Effector memory CD4-positive, alpha-beta T cell (primary cell): ENCODE data around the gene ARID2.

Experiments used
- DNase-seq, 3 donors: peaks; one replicate each; pipeline ENCODE4 v3.0.0-alpha.2; 2020
- H3K27ac ChIP-seq: 2 replicates; pipeline ENCODE4 v1.7.0; 2013; ENCODE audit warnings: mild to moderate bottlenecking, low read length, moderate library complexity; ENCODE audit not compliant: insufficient read depth, poor library complexity, severe bottlenecking
- H3K27me3 ChIP-seq: replicated peaks from 2 replicates; pipeline ENCODE4 v1.7.0; 2013; ENCODE audit warnings: mild to moderate bottlenecking, low read length; ENCODE audit not compliant: insufficient read depth, control insufficient read depth, poor library complexity, severe bottlenecking
- H3K36me3 ChIP-seq: 2 replicates; pipeline ENCODE4 v1.7.0; 2013; ENCODE audit warnings: mild to moderate bottlenecking, low read length, moderate library complexity; ENCODE audit not compliant: control insufficient read depth, insufficient read depth
- H3K4me1 ChIP-seq: 2 replicates; pipeline ENCODE4 v1.7.0; 2013; ENCODE audit warnings: low read length, mild to moderate bottlenecking; ENCODE audit not compliant: control insufficient read depth, insufficient read depth, poor library complexity, severe bottlenecking
- H3K4me3 ChIP-seq: 2 replicates; pipeline ENCODE4 v1.7.0; 2013; ENCODE audit warnings: low read length, low read depth, mild to moderate bottlenecking; ENCODE audit not compliant: insufficient read depth, poor library complexity, severe bottlenecking
- H3K9me3 ChIP-seq: 2 replicates; pipeline ENCODE4 v1.7.0; 2013; ENCODE audit warnings: mild to moderate bottlenecking, low read length, moderate library complexity; ENCODE audit not compliant: control insufficient read depth

ARID2 gene

DNA sequence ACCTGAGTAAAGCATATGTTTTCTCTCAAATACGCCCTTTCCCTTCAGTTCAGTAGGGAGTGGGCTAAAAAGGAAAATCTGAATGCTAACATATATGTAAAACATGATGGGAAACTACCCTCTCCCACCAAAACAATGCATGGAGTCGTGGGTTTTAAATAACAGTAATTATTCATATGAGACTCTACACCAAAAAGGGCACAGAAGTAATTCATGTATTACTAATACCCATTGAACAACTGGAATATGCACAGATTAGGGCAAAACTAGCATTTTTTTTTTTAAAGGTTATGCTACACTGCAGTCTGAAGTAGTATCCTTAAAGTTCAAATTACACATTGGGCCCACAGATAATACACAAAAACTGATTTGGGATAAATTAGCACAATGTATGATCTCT, 8.1 kb upstream of the ARID2 start:
- Histone ChIP-seq H3K9me3 (no peaks in the 10 kb centered on the region), H3K27ac (no peak overlapping the region), H3K4me1 (peaks cover 9% of the 10 kb centered on the region), H3K36me3 (no peaks in the 10 kb centered on the region), H3K4me3 (no peak overlapping the region), H3K27me3 (no peaks in the 10 kb centered on the region)
- no peak for DNase-seq

GRCh38 chr12:45721954-45722353, 7.6 kb upstream of the ARID2 start:
- Histone ChIP-seq H3K4me1 (peaks cover 9% of the 10 kb centered on the region), H3K27me3 (no peaks in the 10 kb centered on the region), H3K4me3 (no peak overlapping the region), H3K36me3 (no peaks in the 10 kb centered on the region), H3K27ac (no peak overlapping the region), H3K9me3 (no peaks in the 10 kb centered on the region)
- no peak for DNase-seq

DNA sequence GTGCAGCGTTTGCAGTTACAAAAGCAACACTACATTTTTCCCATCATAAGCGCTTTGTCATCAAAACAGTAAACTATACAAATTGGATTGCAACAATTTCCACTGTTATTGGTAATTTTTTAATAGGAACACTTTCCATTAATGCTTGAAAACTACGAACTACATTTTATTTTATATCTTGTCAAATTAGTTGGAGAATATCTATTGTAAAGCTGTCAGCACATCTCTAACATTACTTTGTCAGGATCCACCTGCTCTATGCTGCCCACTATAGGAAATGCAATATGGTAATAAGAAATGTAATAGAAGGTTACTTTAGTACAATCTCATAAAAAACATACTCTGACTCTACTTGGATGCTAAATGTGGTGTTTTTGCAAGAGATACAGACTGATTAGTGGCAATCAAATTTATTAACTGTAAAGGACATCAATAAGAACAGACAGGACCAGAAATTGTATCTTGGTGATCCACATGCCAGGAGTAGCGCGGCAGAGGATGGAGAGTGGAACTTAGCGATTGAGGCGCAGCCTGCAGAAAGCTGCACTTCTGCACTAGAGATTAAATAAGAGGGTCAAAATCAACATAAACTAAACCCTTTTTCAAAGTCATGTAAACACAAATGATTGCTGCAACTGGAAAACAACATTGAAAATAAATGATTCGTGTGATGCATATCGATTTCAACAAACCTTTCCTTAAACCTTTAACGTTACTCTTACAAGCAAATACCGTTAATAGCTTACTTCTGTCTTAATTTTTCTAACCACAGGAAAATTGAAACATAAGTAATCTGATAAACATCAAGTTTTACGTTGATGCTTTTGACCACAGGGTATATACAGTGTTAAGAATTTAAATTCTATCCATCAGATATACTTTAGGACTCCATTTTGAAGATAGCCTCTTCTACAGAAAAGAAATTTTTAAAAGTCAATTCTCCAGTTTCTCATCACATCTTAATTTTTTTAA, 3.6 kb upstream of the ARID2 start:
- DNase-seq = no peak
- Histone ChIP-seq H3K27me3 (no peaks in the 10 kb centered on the region), H3K9me3 (no peaks in the 10 kb centered on the region), H3K36me3 (no peaks in the 10 kb centered on the region), H3K4me1 (peaks cover 9% of the 10 kb centered on the region), H3K4me3 (peak overlapping the region; percentile 95), H3K27ac (peak overlapping the region; percentile 98)

DNA sequence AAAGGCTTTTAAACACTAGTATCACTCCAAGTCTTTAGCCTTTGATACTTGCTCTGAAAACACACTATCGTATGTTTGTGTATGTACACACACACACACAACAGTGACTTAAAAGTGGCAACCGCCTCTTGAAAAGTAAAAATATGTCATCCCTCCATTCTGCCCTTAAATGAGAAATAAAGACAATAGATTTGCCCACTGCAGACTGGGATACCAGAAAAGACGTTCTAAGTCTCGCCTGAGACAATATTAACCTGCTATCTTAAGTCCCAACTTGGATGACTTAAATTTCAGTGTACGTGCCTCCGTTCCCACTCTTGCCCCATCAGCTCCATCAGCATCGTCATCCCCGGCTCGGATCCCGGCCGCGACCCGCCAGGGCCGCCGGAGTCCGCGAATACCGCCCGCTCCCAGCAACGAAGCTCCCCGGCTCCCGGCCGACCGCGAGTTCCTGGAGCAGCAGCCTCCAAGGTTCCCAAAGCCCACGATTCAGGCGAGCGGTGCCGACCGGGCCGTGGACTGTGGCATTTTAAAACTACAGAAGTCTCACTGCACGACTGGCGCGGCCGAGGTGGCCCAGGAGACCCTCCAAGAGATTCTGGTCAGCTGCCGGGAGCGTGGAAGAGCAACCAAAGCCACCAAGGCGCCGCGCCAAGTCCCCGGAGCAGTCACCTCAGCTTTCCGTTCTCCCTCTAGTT, 2.8 kb upstream of the ARID2 start:
- Histone ChIP-seq H3K27ac (peak overlapping the region; percentile 98), H3K4me1 (peaks cover 9% of the 10 kb centered on the region), H3K4me3 (peak overlapping the region; percentile 95), H3K27me3 (no peaks in the 10 kb centered on the region), H3K36me3 (no peaks in the 10 kb centered on the region), H3K9me3 (no peaks in the 10 kb centered on the region)
- DNase-seq = peak; percentile 7 to 21 (median 14)

DNA sequence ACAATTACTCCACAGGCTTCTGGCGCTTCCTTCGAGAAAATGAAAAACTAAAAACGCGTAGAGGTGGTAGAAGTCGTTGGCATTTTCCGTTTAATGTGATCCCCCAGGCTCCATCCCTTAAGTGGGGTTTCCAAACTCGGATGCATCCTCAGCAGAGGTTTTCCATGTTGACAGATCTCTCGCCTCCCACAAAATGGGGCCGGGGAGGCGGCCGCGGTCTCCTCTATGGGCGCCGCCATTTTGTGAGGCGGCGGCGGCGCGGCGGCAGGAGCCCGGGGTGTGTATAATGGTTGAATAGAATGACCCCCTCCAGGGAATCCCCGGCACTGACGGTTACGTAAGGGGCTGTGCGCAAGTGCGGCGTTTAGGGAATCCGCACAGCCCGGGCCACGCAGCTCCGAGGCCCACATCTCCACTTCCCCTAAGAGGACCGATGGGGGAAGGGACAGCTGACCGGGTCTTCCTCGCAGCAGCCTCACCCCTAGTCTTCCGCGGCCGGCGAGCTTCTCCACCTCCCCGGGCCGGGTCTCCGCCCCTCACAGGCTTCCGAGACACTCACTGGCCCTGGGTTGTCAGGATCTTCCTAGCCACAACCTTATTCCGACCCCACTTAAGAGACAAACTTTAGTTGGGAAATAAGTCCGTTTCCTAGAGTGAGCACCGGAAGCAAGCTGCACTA, 2.1 kb upstream of the ARID2 start:
- Histone ChIP-seq H3K27me3 (no peaks in the 10 kb centered on the region), H3K9me3 (no peaks in the 10 kb centered on the region), H3K27ac (peak overlapping the region; percentile 98), H3K4me1 (peaks cover 9% of the 10 kb centered on the region), H3K36me3 (no peaks in the 10 kb centered on the region), H3K4me3 (peak overlapping the region; percentile 95)
- DNase-seq = peak; percentile 82 to 86 (median 83)

- peaks cover 5% of the 10 kb centered on the region for H3K4me1 ChIP-seq
- DNase-seq = peak in 1 of 3 donors; percentile 4
- no peaks in the 10 kb centered on the region for H3K27me3 ChIP-seq
- H3K36me3 ChIP-seq = no peaks in the 10 kb centered on the region
- H3K9me3 ChIP-seq = no peaks in the 10 kb centered on the region
- peak overlapping the region; percentile 98 for H3K27ac ChIP-seq
- H3K4me3 ChIP-seq = peak overlapping the region; percentile 95
Observed at GRCh38 chr12:45727980-45728629, 1.4 kb upstream of the ARID2 start.

GRCh38 chr12:45728630-45729232, 775 bp upstream of the ARID2 start:
- peak; percentile 92 to 94 (median 93) for DNase-seq
- Histone ChIP-seq H3K36me3 (no peaks in the 10 kb centered on the region), H3K27ac (peak overlapping the region; percentile 98), H3K4me1 (peaks cover 8% of the 10 kb centered on the region), H3K4me3 (peak overlapping the region; percentile 95), H3K9me3 (no peaks in the 10 kb centered on the region), H3K27me3 (no peaks in the 10 kb centered on the region)

- Histone ChIP-seq H3K4me3 (peak overlapping the region; percentile 88), H3K27me3 (no peaks in the 10 kb centered on the region), H3K36me3 (no peaks in the 10 kb centered on the region), H3K9me3 (no peaks in the 10 kb centered on the region), H3K27ac (peak overlapping the region; percentile 98), H3K4me1 (peaks cover 9% of the 10 kb centered on the region)
- no peak for DNase-seq
Observed at GRCh38 chr12:45730084-45730347, 510 bp downstream of the ARID2 start.

DNA sequence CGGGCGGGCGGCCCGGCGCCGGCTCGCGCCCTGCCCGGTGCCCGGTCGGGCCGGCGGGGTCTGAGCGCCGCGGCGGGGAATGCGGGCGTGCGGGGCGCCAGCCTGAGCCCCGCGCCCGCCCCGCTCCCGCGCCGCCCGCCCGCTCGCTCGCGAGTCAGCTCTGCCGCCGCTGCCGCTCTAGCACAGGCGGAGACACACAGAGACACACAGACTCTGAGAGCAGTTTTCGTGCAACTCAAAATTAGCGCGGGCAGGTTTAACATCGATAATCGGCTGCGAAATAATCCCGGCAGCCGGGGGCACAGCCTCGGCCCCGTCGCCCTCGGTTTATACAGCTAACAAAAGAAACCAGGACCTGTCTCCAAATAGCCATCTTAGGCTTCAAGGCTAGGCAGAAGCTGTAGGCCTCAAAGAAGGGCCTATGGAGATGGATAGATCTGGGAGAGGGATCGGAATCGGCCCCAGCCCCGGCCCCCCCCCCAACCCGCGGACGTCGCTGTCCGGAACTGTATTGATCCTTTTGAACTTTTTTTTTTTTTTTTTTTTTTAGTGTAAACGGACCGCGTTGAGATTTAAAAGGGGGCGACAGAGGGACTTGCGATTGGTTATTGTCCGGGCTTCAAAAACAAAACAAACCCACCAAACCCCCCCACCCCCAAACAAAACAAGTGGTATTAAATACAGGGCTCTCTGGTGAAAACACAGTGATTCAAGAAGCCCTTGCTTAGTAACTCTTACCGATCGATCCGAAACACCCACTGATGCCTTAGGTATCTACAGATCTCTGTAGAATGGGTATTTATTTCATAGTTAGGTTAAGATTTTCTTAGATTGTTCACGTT, 1.1 kb downstream of the ARID2 start:
- Histone ChIP-seq H3K27ac (peak overlapping the region; percentile 98), H3K4me1 (peaks cover 9% of the 10 kb centered on the region), H3K9me3 (no peaks in the 10 kb centered on the region), H3K27me3 (no peaks in the 10 kb centered on the region), H3K4me3 (peak overlapping the region; percentile 88), H3K36me3 (no peaks in the 10 kb centered on the region)
- peak; percentile 27 to 43 (median 42) for DNase-seq
